ENCODE measurements around the gene ANXA6.

DNA sequence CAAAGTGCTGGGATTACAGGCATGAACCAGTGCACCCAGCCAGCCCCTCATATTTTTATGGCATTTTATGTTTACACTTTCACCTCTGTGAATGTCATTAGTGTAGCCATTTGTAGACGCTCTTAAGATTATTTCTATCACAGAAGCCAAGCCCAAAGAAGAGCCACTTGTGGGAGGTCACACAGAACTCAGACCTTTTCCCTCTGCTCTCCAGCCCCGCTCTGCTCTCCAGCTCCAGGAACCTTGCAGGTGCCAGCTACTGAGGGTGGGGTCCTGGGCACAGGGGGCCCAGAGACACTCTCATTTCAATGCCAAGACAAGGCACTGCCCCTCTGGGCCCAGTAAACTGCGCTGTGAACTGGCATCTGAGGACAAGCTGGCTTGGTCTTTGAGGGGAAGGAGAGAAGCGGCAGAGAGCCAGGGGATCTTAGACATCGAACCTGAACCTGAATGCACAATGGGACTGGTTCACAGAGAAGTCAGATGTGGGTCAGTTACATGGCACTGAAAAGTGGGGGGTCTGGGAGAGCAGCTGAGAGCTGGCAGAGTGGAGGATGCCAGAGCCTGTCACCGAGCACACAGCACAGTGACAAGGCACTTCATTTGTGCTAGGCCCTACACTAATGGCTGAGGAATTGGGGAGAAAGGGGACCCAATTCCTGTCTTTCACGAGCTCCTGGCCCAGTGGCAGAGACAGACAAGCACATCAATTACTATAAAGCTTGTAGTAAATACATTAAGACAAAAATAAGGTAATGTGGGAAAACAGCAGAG is 16.7 kb downstream of the ANXA6 start:
- TF ChIP-seq, protein P1, sequence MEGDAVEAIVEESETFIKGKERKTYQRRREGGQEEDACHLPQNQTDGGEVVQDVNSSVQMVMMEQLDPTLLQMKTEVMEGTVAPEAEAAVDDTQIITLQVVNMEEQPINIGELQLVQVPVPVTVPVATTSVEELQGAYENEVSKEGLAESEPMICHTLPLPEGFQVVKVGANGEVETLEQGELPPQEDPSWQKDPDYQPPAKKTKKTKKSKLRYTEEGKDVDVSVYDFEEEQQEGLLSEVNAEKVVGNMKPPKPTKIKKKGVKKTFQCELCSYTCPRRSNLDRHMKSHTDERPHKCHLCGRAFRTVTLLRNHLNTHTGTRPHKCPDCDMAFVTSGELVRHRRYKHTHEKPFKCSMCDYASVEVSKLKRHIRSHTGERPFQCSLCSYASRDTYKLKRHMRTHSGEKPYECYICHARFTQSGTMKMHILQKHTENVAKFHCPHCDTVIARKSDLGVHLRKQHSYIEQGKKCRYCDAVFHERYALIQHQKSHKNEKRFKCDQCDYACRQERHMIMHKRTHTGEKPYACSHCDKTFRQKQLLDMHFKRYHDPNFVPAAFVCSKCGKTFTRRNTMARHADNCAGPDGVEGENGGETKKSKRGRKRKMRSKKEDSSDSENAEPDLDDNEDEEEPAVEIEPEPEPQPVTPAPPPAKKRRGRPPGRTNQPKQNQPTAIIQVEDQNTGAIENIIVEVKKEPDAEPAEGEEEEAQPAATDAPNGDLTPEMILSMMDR (IDR thresholded peaks at IDR 0.05 in 8 of 11, conservative IDR thresholded peaks at IDR 0.05 in 3 of 11): no peak
- TF ChIP-seq POLR2A (IDR thresholded peaks at IDR 0.05): no peak
